GM12874 (cell line): Measurements from ENCODE around the gene FCRLA.
"Not testable (repeated sequence)": the region's sequence is repeated elsewhere in the genome, so short reads cannot be mapped to it uniquely, and the experiment has no call there.

Experiments used
- TF ChIP-seq, protein P1 (sequence below): IDR thresholded peaks from 2 replicates; pipeline ENCODE4 v1.5.1; 2011; ENCODE audit warnings: low read depth, mild to moderate bottlenecking, control low read depth, low read length, moderate library complexity; ENCODE audit not compliant: insufficient read depth

FCRLA gene, protein sequence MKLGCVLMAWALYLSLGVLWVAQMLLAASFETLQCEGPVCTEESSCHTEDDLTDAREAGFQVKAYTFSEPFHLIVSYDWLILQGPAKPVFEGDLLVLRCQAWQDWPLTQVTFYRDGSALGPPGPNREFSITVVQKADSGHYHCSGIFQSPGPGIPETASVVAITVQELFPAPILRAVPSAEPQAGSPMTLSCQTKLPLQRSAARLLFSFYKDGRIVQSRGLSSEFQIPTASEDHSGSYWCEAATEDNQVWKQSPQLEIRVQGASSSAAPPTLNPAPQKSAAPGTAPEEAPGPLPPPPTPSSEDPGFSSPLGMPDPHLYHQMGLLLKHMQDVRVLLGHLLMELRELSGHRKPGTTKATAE

DNA sequence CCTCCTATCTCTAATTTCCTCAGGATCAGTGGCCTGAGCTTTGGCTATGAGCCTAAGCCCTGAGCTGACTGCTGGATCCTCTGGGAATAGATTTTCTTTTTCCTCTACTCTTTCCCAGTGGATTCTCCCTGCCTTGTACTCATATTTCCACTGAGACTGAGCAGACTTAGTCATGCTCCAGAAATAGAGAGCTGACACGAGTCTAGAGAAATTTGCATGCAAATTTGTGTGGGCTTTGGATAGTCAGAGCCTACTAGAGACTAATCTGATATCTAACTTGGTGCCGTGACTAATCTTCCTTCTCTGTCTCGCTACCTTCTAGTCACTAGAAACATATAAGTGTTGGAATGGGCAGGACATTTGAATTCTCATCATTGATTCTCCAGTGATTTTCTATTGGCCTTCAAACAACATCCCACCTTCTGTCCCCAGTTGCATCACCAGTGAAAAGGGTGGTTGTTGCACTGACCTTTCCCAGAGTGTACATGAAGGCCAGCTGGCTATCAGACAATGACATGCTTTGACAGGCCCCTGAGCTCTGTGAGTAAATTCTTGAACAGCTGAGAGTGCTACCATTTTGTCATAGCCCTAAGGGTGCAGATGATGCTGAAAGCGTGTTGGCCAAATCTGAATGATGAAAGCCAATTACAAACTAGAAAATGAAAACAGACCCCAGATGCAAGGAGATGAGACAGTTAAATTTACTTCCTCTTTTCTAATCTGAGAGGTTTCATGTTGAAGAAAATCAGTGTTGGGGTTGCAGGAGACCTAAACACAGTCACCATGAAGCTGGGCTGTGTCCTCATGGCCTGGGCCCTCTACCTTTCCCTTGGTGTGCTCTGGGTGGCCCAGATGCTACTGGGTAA, at the start of gene FCRLA:
Gene FCRLA (plus strand): TSS at position 748 of the 866 bp plus-strand sequence. CDS start 36 bp downstream, at position 784.
- TF ChIP-seq, protein P1, sequence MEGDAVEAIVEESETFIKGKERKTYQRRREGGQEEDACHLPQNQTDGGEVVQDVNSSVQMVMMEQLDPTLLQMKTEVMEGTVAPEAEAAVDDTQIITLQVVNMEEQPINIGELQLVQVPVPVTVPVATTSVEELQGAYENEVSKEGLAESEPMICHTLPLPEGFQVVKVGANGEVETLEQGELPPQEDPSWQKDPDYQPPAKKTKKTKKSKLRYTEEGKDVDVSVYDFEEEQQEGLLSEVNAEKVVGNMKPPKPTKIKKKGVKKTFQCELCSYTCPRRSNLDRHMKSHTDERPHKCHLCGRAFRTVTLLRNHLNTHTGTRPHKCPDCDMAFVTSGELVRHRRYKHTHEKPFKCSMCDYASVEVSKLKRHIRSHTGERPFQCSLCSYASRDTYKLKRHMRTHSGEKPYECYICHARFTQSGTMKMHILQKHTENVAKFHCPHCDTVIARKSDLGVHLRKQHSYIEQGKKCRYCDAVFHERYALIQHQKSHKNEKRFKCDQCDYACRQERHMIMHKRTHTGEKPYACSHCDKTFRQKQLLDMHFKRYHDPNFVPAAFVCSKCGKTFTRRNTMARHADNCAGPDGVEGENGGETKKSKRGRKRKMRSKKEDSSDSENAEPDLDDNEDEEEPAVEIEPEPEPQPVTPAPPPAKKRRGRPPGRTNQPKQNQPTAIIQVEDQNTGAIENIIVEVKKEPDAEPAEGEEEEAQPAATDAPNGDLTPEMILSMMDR = no peak

DNA sequence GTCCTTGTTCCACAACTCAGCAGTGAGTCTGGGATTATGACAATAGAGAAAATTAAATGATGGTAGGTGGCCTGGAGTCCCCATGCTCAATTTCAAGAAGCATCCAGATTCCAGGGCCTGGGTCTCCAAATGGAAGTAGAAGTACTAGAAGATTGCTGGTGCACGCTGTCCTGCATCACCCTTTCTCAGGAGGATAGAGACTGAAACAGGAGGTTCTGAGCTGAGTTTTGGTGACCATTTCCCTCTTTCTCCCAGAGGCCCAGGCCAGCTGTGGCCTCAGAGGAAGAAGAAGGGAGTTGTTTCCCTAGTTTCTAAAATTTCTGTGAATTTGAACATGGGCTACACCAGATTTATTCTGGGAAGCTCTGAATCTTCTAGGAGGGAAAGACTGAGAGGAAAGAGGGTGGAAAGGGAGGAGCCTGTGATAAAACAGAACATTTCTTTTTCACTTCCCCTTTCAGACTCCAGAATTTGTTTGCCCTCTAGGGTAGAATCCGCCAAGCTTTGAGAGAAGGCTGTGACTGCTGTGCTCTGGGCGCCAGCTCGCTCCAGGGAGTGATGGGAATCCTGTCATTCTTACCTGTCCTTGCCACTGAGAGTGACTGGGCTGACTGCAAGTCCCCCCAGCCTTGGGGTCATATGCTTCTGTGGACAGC, 44.2 kb upstream of the FCRLA start, which contains the start of gene FCGR2B:
Gene FCGR2B (plus strand): TSS at position 460 of the 656 bp plus-strand sequence. CDS start 99 bp downstream, at position 559.
- TF ChIP-seq, protein P1 = not testable (repeated sequence)

DNA sequence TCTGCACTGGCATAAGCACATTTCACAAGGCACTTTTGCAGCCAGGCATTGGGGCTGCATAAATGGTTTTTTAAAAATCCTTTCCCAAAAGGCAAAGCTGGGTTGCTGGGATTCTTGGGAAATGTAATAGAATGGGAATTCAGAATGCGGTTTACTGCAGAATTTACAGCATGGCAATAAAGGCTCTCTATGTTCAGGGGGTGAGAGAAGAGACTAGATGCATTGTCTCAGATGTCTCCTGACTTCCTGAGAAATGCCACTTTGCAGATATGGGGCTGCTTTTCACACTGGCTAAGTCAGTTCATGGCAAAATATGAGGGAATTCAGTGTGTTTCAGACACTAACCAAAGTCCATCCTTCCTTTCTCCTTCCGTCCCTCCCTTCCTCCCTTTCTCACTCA, 30.6 kb upstream of the FCRLA start:
- TF ChIP-seq, protein P1 = no peak

DNA sequence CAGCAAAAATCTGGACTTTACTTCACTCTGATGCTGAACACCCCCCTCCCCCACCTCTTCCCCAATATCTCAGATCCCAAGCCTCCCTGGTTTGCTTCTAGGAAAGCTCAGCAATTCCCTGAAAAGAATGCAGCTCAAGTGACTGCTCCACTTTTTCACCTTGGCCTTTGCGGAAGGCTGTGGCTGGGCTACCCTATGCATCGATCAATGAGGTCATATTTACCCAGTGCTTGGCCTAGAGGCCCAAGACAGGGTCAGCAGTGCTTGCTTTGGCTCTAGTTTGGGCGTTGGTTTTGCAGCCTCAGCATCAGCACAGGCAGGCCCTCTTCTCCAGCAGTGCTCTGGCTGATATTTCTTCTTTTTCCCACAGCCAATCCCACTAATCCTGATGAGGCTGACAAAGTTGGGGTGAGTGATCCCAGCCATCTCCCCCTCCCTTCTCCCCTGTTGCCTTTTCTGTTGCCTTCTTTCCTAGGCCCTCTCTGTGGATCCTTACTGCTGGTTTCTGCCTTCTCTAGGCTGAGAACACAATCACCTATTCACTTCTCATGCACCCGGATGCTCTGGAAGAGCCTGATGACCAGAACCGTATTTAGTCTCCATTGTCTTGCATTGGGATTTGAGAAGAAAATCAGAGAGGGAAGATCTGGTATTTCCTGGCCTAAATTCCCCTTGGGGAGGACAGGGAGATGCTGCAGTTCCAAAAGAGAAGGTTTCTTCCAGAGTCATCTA, 29.9 kb upstream of the FCRLA start:
- TF ChIP-seq, protein P1 = no peak

DNA sequence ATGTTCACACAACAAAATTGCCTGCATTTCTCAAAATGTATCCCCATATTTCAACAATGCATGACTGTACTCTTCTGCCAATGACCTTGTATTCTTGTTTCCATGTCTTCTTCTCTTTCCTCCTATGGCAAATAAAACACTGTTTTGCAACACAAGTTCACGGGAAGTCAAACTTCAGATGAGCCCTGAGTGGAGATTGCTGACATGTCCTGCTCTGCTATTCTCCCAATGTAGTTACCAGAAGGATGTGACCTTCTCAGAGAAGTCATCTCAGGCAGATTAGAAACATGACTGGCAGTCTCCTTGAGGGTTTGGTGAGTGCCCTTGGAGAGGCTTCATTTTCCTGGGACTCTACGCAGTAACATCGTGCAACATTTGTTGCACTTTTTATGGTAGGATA, 28.5 kb upstream of the FCRLA start:
- TF ChIP-seq, protein P1 = no peak

DNA sequence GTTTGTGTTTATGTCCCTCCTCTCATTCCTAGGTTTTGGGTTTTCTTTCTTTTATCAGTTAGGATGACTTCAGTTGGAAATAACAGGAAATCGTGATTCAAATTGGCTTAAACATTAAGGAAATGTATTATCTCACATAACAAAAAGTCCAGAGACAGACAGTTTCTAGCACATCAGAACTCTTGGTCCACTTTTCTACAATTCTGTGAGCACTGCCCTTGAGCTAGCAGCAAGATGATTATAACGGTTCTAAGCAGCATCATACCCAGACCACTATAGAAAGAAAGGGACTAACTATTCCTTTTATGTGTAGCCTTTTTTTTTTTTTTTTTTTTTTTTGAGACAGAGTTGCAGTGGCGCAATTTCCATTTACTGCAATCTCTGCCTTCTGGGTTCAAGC, 25.1 kb upstream of the FCRLA start:
- TF ChIP-seq, protein P1 = no peak

DNA sequence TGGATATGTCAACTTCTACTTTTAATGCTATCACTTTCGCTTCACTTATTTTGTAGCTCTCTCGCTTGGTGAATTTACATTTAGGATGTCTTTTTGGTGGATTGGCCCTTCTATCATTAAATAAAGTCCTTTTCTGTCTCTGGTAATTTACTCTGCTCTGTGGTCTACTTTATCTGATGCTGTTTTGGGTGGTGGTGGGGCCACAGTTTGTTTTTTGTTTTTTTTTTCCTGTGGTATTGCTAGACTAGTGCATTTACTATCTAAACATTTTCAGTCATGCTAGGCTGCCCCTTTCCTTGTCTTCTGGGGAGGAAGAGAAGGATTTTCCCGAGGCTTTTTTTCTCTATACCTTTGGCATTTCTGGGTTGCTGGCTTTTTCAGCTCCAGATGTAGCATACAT, 18.1 kb upstream of the FCRLA start:
- TF ChIP-seq, protein P1 = no peak
